Breast epithelium (tissue), 4 donors: Measurements from ENCODE around the gene ADGRV1. TPM values are rescaled to one million over a fixed set of nuclear protein-coding genes. Genes with fewer than 3 reads are reported as not detected.
"Not testable (repeated sequence)": the region's sequence is repeated elsewhere in the genome, so short reads cannot be mapped to it uniquely, and the experiment has no call there.

Experiments used
- DNase-seq, 2 donors: peaks; one replicate each; pipeline ENCODE4 v3.0.0-alpha.2; 2019; ENCODE audit warnings: low spot score in 2 of 2
- H3K27ac ChIP-seq, 2 donors: fragments of 200-600 bp; sonication (generic) in 1 of 2; one replicate each; pipeline ENCODE4 v1.5.1; 2016 to 2019; ENCODE audit warnings: mild to moderate bottlenecking in 1 of 2
- H3K27me3 ChIP-seq, 2 donors: fragments of 200-600 bp; sonication (generic) in 1 of 2; one replicate each; pipeline versions ENCODE4 v1.5.1 to v1.6.0; 2017 to 2019; ENCODE audit warnings: control low read depth in 1 of 2, mild to moderate bottlenecking in 1 of 2
- H3K36me3 ChIP-seq: fragments of 200-600 bp; one replicate; pipeline ENCODE4 v1.5.1; 2019
- H3K4me1 ChIP-seq, 2 donors: fragments of 200-600 bp; sonication (generic); one replicate each; pipeline ENCODE4 v1.5.1; 2016 to 2019; ENCODE audit warnings: control low read depth in 1 of 2
- H3K4me3 ChIP-seq, 3 donors: fragments of 200-600 bp; sonication (generic); 1 replicate in 2 of 3; 2 replicates in 1 of 3; pipeline ENCODE4 v1.5.1; 2016 to 2019; ENCODE audit warnings: mild to moderate bottlenecking in 3 of 3, moderate library complexity in 2 of 3
- H3K9me3 ChIP-seq, 2 donors: fragments of 200-600 bp; sonication (generic) in 1 of 2; one replicate each; pipeline ENCODE4 v1.5.1; 2016 to 2019; ENCODE audit warnings: control low read depth in 1 of 2
- CTCF ChIP-seq, 3 donors: fragments of 450-650 bp; IDR thresholded peaks; one replicate each; pipeline ENCODE4 v1.5.1; 2016 to 2017; ENCODE audit warnings: antibody characterized with exemption in 3 of 3, mild to moderate bottlenecking in 3 of 3, moderate library complexity in 3 of 3
- POLR2A ChIP-seq: fragments of 450-650 bp; IDR thresholded peaks from one replicate; pipeline ENCODE4 v1.6.1; 2016; ENCODE audit warnings: antibody characterized with exemption, mild to moderate bottlenecking, moderate library complexity
- POLR2AphosphoS5 ChIP-seq, 3 donors: sonication (generic); formaldehyde crosslinking; IDR thresholded peaks; one replicate each; pipeline ENCODE4 v1.6.1; 2017; ENCODE audit warnings: antibody characterized with exemption in 3 of 3
- intact Hi-C: fragments of 100-400 bp; cut with DNase I; formaldehyde crosslinking; loops from one replicate; pipeline ENCODE4 v1.15.1; 2023; ENCODE audit warnings: low total_unique reads
- total RNA-seq, 3 donors: library from RNA; depleted of rRNA; stranded (reverse); fragments of >200 nt; gene quantifications; one replicate each; pipeline ENCODE4 v1.1.0, GENCODE V29; 2016

Gene ADGRV1
- total RNA-seq, 3 donors from 2014 or later: 0.32 to 85.2 (median 55.3) TPM

GRCh38 chr5:90650767-90651166 lies 92.2 kb downstream of the ADGRV1 start:
- DNase-seq: no peak
- Histone ChIP-seq H3K27me3 (no peaks in the 10 kb centered on the region), H3K36me3 (no peaks in the 10 kb centered on the region), H3K4me3 (no peak overlapping the region), H3K27ac (no peak overlapping the region), H3K9me3 (no peaks in the 10 kb centered on the region), H3K4me1 (no peaks in the 10 kb centered on the region)
- no peak for TF ChIP-seq POLR2AphosphoS5 (IDR thresholded peaks at IDR 0.05)
- TF ChIP-seq POLR2A: no peak
- intact Hi-C loops: no loop called here

GRCh38 chr5:90654215-90654614 lies 95.6 kb downstream of the ADGRV1 start:
- Histone ChIP-seq H3K36me3 (no peaks in the 10 kb centered on the region), H3K27ac (no peak overlapping the region), H3K9me3 (no peaks in the 10 kb centered on the region), H3K4me3 (no peak overlapping the region), H3K27me3 (no peaks in the 10 kb centered on the region), H3K4me1 (no peaks in the 10 kb centered on the region)
- no peak for TF ChIP-seq CTCF (IDR thresholded peaks at IDR 0.05)
- no peak for TF ChIP-seq POLR2AphosphoS5 (IDR thresholded peaks at IDR 0.05)
- no peak for TF ChIP-seq POLR2A
- DNase-seq: no peak
- intact Hi-C loops: no loop called here

GRCh38 chr5:90655423-90655822 lies 96.8 kb downstream of the ADGRV1 start:
- H3K9me3 ChIP-seq: no peaks in the 10 kb centered on the region
- no peaks in the 10 kb centered on the region for H3K27me3 ChIP-seq
- H3K4me3 ChIP-seq: no peak overlapping the region
- DNase-seq: no peak
- no peaks in the 10 kb centered on the region for H3K4me1 ChIP-seq
- no peak overlapping the region for H3K27ac ChIP-seq
- no peaks in the 10 kb centered on the region for H3K36me3 ChIP-seq
- no peak for TF ChIP-seq POLR2A
- no peak for TF ChIP-seq CTCF (IDR thresholded peaks at IDR 0.05)
- TF ChIP-seq POLR2AphosphoS5 (IDR thresholded peaks at IDR 0.05): no peak
- intact Hi-C loops: no loop called here

GRCh38 chr5:90657030-90657429 lies 98.4 kb downstream of the ADGRV1 start:
- no peaks in the 10 kb centered on the region for H3K4me1 ChIP-seq
- no peak for DNase-seq
- H3K27ac ChIP-seq: no peak overlapping the region
- no peaks in the 10 kb centered on the region for H3K27me3 ChIP-seq
- no peaks in the 10 kb centered on the region for H3K36me3 ChIP-seq
- H3K4me3 ChIP-seq: no peak overlapping the region
- H3K9me3 ChIP-seq: no peaks in the 10 kb centered on the region
- TF ChIP-seq CTCF (IDR thresholded peaks at IDR 0.05): no peak
- TF ChIP-seq POLR2AphosphoS5 (IDR thresholded peaks at IDR 0.05): no peak
- TF ChIP-seq POLR2A: no peak
- intact Hi-C loops: no loop called here

- Histone ChIP-seq H3K27ac (no peak overlapping the region), H3K36me3 (no peaks in the 10 kb centered on the region), H3K9me3 (no peaks in the 10 kb centered on the region), H3K27me3 (no peaks in the 10 kb centered on the region), H3K4me3 (no peak overlapping the region), H3K4me1 (no peaks in the 10 kb centered on the region)
- DNase-seq: no peak
- TF ChIP-seq CTCF (IDR thresholded peaks at IDR 0.05) (no peak), POLR2A (no peak), POLR2AphosphoS5 (IDR thresholded peaks at IDR 0.05) (no peak)
- intact Hi-C loops: no loop called here
Measured at GRCh38 chr5:90657788-90658187, 99.2 kb downstream of the ADGRV1 start.

GRCh38 chr5:90658620-90659019 lies 100.0 kb downstream of the ADGRV1 start:
- Histone ChIP-seq H3K36me3 (no peaks in the 10 kb centered on the region), H3K27ac (no peak overlapping the region), H3K4me3 (no peak overlapping the region), H3K4me1 (no peaks in the 10 kb centered on the region), H3K27me3 (no peaks in the 10 kb centered on the region), H3K9me3 (no peaks in the 10 kb centered on the region)
- TF ChIP-seq POLR2A (no peak), POLR2AphosphoS5 (IDR thresholded peaks at IDR 0.05) (no peak), CTCF (IDR thresholded peaks at IDR 0.05) (no peak)
- intact Hi-C loops: no loop called here
- no peak for DNase-seq

GRCh38 chr5:90668079-90668565 lies 109.5 kb downstream of the ADGRV1 start:
- H3K27me3 ChIP-seq, H3K9me3 ChIP-seq, H3K27ac ChIP-seq, H3K4me3 ChIP-seq, DNase-seq, H3K4me1 ChIP-seq, H3K36me3 ChIP-seq, intact Hi-C loops: not testable (repeated sequence)
